Fibroblast of lung (primary cell): Measurements from ENCODE around the gene ATP4A. TPM values are rescaled to one million over a fixed set of nuclear protein-coding genes. Genes with fewer than 3 reads are reported as not detected.

ENCODE experiments used
- DNase-seq, 2 donors: peaks; one replicate each; pipeline versions ENCODE4 v3.0.0 to v3.0.0-alpha.2; 2010; ENCODE audit warnings: low read depth in 2 of 2
- H2AFZ ChIP-seq: 2 replicates; pipeline ENCODE4 v1.5.1; 2012; ENCODE audit warnings: low read length, control low read depth, inconsistent platforms
- H3K27ac ChIP-seq: 2 replicates; pipeline ENCODE4 v1.5.1; 2011; ENCODE audit warnings: low read length, control low read depth; ENCODE audit not compliant: insufficient read depth
- H3K27me3 ChIP-seq: 2 replicates; pipeline ENCODE4 v1.5.1; 2011; ENCODE audit warnings: mild to moderate bottlenecking, low read length; ENCODE audit not compliant: control insufficient read depth, insufficient read depth
- H3K36me3 ChIP-seq: 2 replicates; pipeline ENCODE4 v1.5.1; 2011; ENCODE audit warnings: low read length; ENCODE audit not compliant: control insufficient read depth, insufficient read depth
- H3K4me1 ChIP-seq: 2 replicates; pipeline ENCODE4 v1.5.1; 2011; ENCODE audit warnings: low read length; ENCODE audit not compliant: control insufficient read depth, insufficient read depth; ENCODE audit errors: extremely low read depth
- H3K4me2 ChIP-seq: 2 replicates; pipeline ENCODE4 v1.5.1; 2011; ENCODE audit warnings: low read length, control low read depth; ENCODE audit not compliant: insufficient read depth; ENCODE audit errors: extremely low read depth
- H3K4me3 ChIP-seq, 4 experiments: fragments of 200-600 bp in 1 of 4; sonication (generic) in 1 of 4; replicated peaks in 1 of 4; 2 replicates each; pipeline ENCODE4 v1.5.1; 2011 to 2016; ENCODE audit warnings: low read length in 4 of 4, low read depth in 3 of 4, mild to moderate bottlenecking in 3 of 4, control low read depth in 2 of 4, inconsistent platforms in 1 of 4, mixed read lengths in 1 of 4; ENCODE audit not compliant: insufficient read depth in 1 of 4; ENCODE audit errors: control extremely low read depth in 1 of 4
- H3K79me2 ChIP-seq: 2 replicates; pipeline ENCODE4 v1.5.1; 2012; ENCODE audit warnings: mild to moderate bottlenecking, low read length, inconsistent platforms; ENCODE audit not compliant: control insufficient read depth, insufficient read depth
- H3K9ac ChIP-seq: 2 replicates; pipeline ENCODE4 v1.5.1; 2011; ENCODE audit warnings: mild to moderate bottlenecking, low read length, control low read depth; ENCODE audit not compliant: insufficient read depth
- H3K9me3 ChIP-seq: 2 replicates; pipeline ENCODE4 v1.5.1; 2012; ENCODE audit warnings: low read depth, low read length; ENCODE audit not compliant: control insufficient read depth, insufficient read depth
- H4K20me1 ChIP-seq: 2 replicates; pipeline ENCODE4 v1.5.1; 2011; ENCODE audit warnings: low read length; ENCODE audit not compliant: control insufficient read depth, insufficient read depth; ENCODE audit errors: extremely low read depth
- CTCF ChIP-seq, 2 donors: IDR thresholded peaks in 1 of 2; conservative IDR thresholded peaks in 1 of 2; 1 replicate in 1 of 2; 2 replicates in 1 of 2; pipeline ENCODE4 v1.5.1; 2011 to 2012; ENCODE audit warnings: low read length in 2 of 2, control low read depth in 1 of 2, inconsistent platforms in 1 of 2, low read depth in 1 of 2, mild to moderate bottlenecking in 1 of 2
- EZH2 ChIP-seq: IDR thresholded peaks from 2 replicates; pipeline ENCODE4 v1.5.1; 2012; ENCODE audit warnings: low read length, control low read depth, mild to moderate bottlenecking; ENCODE audit errors: missing control alignments
- polyA plus RNA-seq, 2 donors: library from polyadenylated mRNA; depleted of rRNA in 1 of 2; stranded (reverse) in 1 of 2; unstranded in 1 of 2; fragments of >200 nt; gene quantifications; 2 replicates each; pipeline ENCODE4 v1.2.1, GENCODE V29; 2011 to 2012; ENCODE audit warnings: missing spikeins in 1 of 2
- total RNA-seq: library from RNA; depleted of rRNA; stranded (reverse); fragments of >200 nt; gene quantifications from 2 replicates; pipeline ENCODE4 v1.2.1, GENCODE V29; 2014

ATP4A gene
- total and polyA plus RNA-seq, 2 donors (not counting 1 experiment from before 2014, with no cell fraction given), result not detected

- H3K4me3 ChIP-seq, result no peak overlapping the region
- DNase-seq, result no peak
- no peak overlapping the region for H3K27ac ChIP-seq
- no peak overlapping the region for H3K9ac ChIP-seq
- no peaks in the 10 kb centered on the region for H3K4me1 ChIP-seq
- no peaks in the 10 kb centered on the region for H3K27me3 ChIP-seq
- no peak for TF ChIP-seq EZH2
- no peak for TF ChIP-seq CTCF (conservative IDR thresholded peaks at IDR 0.05 in 1 of 2, IDR thresholded peaks at IDR 0.05 in 1 of 2; ENCODE audit: low read depth in 1 of 2, low read length in 2 of 2)
- no peak overlapping the region for H2AFZ ChIP-seq
- H4K20me1 ChIP-seq, result no peaks in the 10 kb centered on the region
- H3K36me3 ChIP-seq, result no peaks in the 10 kb centered on the region
- no peaks in the 10 kb centered on the region for H3K9me3 ChIP-seq
- H3K4me2 ChIP-seq, result no peak overlapping the region
- no peaks in the 10 kb centered on the region for H3K79me2 ChIP-seq
Measured at GRCh38 chr19:35566738-35567137, 3.3 kb upstream of the ATP4A start.

DNA sequence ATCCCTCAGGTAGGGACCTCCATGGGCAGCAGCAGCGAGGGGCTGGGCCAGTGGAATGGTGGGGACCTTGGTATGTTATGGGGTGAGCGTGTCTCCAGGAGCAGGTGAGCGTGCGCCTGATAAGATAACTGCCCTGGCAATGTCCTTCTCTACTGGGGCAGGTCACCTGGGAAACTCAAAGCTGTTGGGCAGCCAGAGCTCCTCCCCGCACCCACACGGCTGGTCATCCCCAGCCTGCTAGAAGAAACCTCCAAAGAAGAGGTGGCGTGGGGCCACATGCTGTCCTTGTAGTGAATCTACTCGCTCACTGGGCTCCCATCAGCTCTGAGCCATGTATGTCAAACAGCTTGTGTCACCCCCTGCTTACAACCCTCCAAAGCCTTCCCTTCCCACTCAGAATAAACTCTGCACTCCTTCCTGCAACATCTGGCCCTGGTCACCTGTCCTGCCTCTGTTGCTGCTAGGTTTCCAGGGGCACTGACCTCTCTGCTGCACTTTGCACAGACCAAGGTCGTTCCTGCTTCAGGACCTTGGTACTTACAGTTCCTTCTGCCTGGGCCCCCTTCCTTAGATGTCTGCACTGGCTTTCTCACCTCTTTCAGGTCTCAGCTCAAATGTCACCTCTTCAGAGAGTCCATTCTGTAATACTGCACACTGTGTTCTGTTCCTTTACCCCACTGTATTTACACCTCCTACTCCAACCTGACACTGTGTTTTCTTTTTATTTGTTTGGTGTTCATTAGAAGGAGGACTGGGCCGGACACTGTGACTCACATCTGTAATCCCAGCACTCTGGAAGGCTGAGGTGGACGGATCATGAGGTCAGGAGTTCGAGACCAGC, 1.8 kb upstream of the ATP4A start:
- no peaks in the 10 kb centered on the region for H4K20me1 ChIP-seq
- no peak overlapping the region for H3K4me2 ChIP-seq
- H3K36me3 ChIP-seq, result no peaks in the 10 kb centered on the region
- no peak for DNase-seq
- no peak overlapping the region for H2AFZ ChIP-seq
- no peak overlapping the region for H3K4me3 ChIP-seq
- TF ChIP-seq EZH2 (no peak), CTCF (conservative IDR thresholded peaks at IDR 0.05 in 1 of 2, IDR thresholded peaks at IDR 0.05 in 1 of 2; ENCODE audit: low read depth in 1 of 2, low read length in 2 of 2) (no peak)
- H3K9ac ChIP-seq, result no peak overlapping the region
- no peak overlapping the region for H3K27ac ChIP-seq
- peaks cover under 1% of the 10 kb centered on the region for H3K27me3 ChIP-seq
- no peaks in the 10 kb centered on the region for H3K4me1 ChIP-seq
- H3K9me3 ChIP-seq, result no peaks in the 10 kb centered on the region
- no peaks in the 10 kb centered on the region for H3K79me2 ChIP-seq

GRCh38 chr19:35562776-35563175, 682 bp downstream of the ATP4A start:
- peaks cover 23% of the 10 kb centered on the region for H3K27me3 ChIP-seq
- no peaks in the 10 kb centered on the region for H4K20me1 ChIP-seq
- H3K27ac ChIP-seq, result no peak overlapping the region

More at GRCh38 chr19:35562776-35563175, 682 bp downstream of the ATP4A start:
- H3K9ac ChIP-seq, result no peak overlapping the region
- DNase-seq, result no peak
- H3K4me2 ChIP-seq, result no peak overlapping the region
- no peak overlapping the region for H3K4me3 ChIP-seq
- no peaks in the 10 kb centered on the region for H3K79me2 ChIP-seq
- H2AFZ ChIP-seq, result no peak overlapping the region
- H3K9me3 ChIP-seq, result no peaks in the 10 kb centered on the region
- TF ChIP-seq CTCF (conservative IDR thresholded peaks at IDR 0.05 in 1 of 2, IDR thresholded peaks at IDR 0.05 in 1 of 2; ENCODE audit: low read depth in 1 of 2, low read length in 2 of 2), result no peak
- no peak for TF ChIP-seq EZH2
- H3K4me1 ChIP-seq, result peaks cover 5% of the 10 kb centered on the region
- H3K36me3 ChIP-seq, result no peaks in the 10 kb centered on the region
